OCI-LY7 (cell line): Measurements from ENCODE around the gene NTM. TPM values are rescaled to one million over a fixed set of nuclear protein-coding genes. Genes with fewer than 3 reads are reported as not detected.

Source experiments
- BruUV-seq: library from RNA; stranded (reverse); fragments of 400-500 nt; replicated peaks from 2 replicates; lab custom pipeline; 2021; lab: Mats Ljungman, UMichigan
- CTCF ChIA-PET: fragments of 300-600 bp; sonication (Branson Sonifier 250); formaldehyde crosslinking; loops from one replicate; lab custom pipeline; 2022; ENCODE audit warnings: antibody characterized with exemption; ENCODE audit not compliant: unreplicated experiment; lab: Charles Lee
- POLR2A ChIA-PET: fragments of 300-600 bp; sonication (Branson Sonifier 250); formaldehyde crosslinking; loops from one replicate; lab custom pipeline; 2022; ENCODE audit warnings: antibody characterized with exemption; lab: Charles Lee
- DNase-seq: peaks from one replicate; pipeline ENCODE4 v3.0.0-alpha.2; 2015; ENCODE audit warnings: low spot score
- H2AFZ ChIP-seq: fragments of 200-600 bp; sonication (generic), shearing (Covaris generic); 2 replicates; pipeline ENCODE4 v1.6.1; 2014; ENCODE audit warnings: mild to moderate bottlenecking, antibody characterized with exemption, low read length, moderate library complexity
- H3K27ac ChIP-seq: fragments of 200-600 bp; sonication (generic); 2 replicates; pipeline ENCODE4 v1.5.1; 2014; ENCODE audit warnings: mixed run types, low read depth, mild to moderate bottlenecking, moderate library complexity, low read length, inconsistent platforms; ENCODE audit not compliant: poor library complexity, severe bottlenecking
- H3K36me3 ChIP-seq: fragments of 200-600 bp; sonication (generic); 2 replicates; pipeline ENCODE4 v1.6.1; 2014; ENCODE audit warnings: mild to moderate bottlenecking, antibody characterized with exemption, low read length, moderate library complexity, mixed read lengths; ENCODE audit not compliant: insufficient read depth
- H3K4me1 ChIP-seq: fragments of 200-600 bp; sonication (generic); 2 replicates; pipeline ENCODE4 v1.5.1; 2014; ENCODE audit warnings: mild to moderate bottlenecking, low read length; ENCODE audit not compliant: insufficient read depth, poor library complexity, severe bottlenecking
- H3K4me2 ChIP-seq: fragments of 200-600 bp; sonication (generic); 2 replicates; pipeline ENCODE4 v1.6.1; 2014; ENCODE audit warnings: mild to moderate bottlenecking, low read length
- H3K4me3 ChIP-seq: fragments of 200-600 bp; sonication (generic); 2 replicates; pipeline ENCODE4 v1.5.1; 2014; ENCODE audit warnings: mild to moderate bottlenecking, low read depth, low read length; ENCODE audit not compliant: poor library complexity, severe bottlenecking
- H3K79me2 ChIP-seq: fragments of 200-600 bp; sonication (generic); 2 replicates; pipeline ENCODE4 v1.6.1; 2016; ENCODE audit warnings: low read depth, mild to moderate bottlenecking, low read length, moderate library complexity, mixed read lengths; ENCODE audit not compliant: insufficient read depth
- H3K9me2 ChIP-seq: fragments of 200-600 bp; sonication (generic); 2 replicates; pipeline ENCODE4 v1.6.1; 2016; ENCODE audit warnings: mild to moderate bottlenecking, low read length, mixed read lengths; ENCODE audit not compliant: insufficient read depth
- H3K9me3 ChIP-seq: fragments of 200-600 bp; sonication (generic); 2 replicates; pipeline ENCODE4 v1.6.1; 2014; ENCODE audit warnings: mild to moderate bottlenecking, mixed run types, low read length, mixed read lengths
- H4K20me1 ChIP-seq: fragments of 200-600 bp; sonication (generic); 2 replicates; pipeline ENCODE4 v1.6.1; 2014; ENCODE audit warnings: mild to moderate bottlenecking, antibody characterized with exemption, low read length, moderate library complexity, mixed read lengths; ENCODE audit not compliant: insufficient read depth
- CTCF ChIP-seq: fragments of 200-600 bp; sonication (generic); conservative IDR thresholded peaks from 2 replicates; pipeline ENCODE4 v1.5.1; 2014; ENCODE audit warnings: mild to moderate bottlenecking, antibody characterized with exemption, low read length, moderate library complexity, mixed read lengths
- EZH2phosphoT487 ChIP-seq: fragments of 200-600 bp; sonication (generic); IDR thresholded peaks from 2 replicates; pipeline ENCODE4 v1.6.1; 2018; ENCODE audit warnings: low read depth, borderline replicate concordance, mild to moderate bottlenecking, mixed run types, antibody characterized with exemption, low read length, moderate library complexity, mixed read lengths
- intact Hi-C: fragments of 100-400 bp; cut with micrococcal nuclease; formaldehyde crosslinking; loops from one replicate; pipeline ENCODE4 v1.10.0; 2022; ENCODE audit not compliant: unreplicated experiment
- total RNA-seq, 2 experiments: library from RNA; depleted of rRNA in 1 of 2; stranded (reverse); fragments of >200 nt in 1 of 2; shearing (Covaris generic) in 1 of 2; gene quantifications; 2 replicates each; pipeline ENCODE4 v1.2.3, GENCODE V29; 2014 to 2022

The NTM gene
- total RNA-seq, 2 experiments from 2014 or later = not detected

GRCh38 chr11:131588057-131588456 is 217.6 kb downstream of the NTM start:
- ChIA-PET CTCF (interaction anchor here (0.5 kb wide), 1 partner anchor 932 kb away, joined by 3 read pairs; no protein-coding TSS in a partner anchor), POLR2A (no interaction called here)
- no peaks in the 10 kb centered on the region for H3K9me3 ChIP-seq
- no peaks in the 10 kb centered on the region for H3K79me2 ChIP-seq
- DNase-seq = no peak
- no TSS peak for BruUV-seq
- H3K4me2 ChIP-seq = no peak overlapping the region
- intact Hi-C loops = no loop called here
- no peak overlapping the region for H3K4me3 ChIP-seq
- no peaks in the 10 kb centered on the region for H4K20me1 ChIP-seq
- no peaks in the 10 kb centered on the region for H3K9me2 ChIP-seq
- TF ChIP-seq EZH2phosphoT487 (no peak), CTCF (no peak)
- H3K36me3 ChIP-seq = no peaks in the 10 kb centered on the region
- no peak overlapping the region for H2AFZ ChIP-seq
- no peaks in the 10 kb centered on the region for H3K4me1 ChIP-seq
- no peak overlapping the region for H3K27ac ChIP-seq

- H3K27ac ChIP-seq = no peak overlapping the region
- H3K79me2 ChIP-seq = no peaks in the 10 kb centered on the region
- TF ChIP-seq CTCF = no peak
- TF ChIP-seq EZH2phosphoT487 = no peak
- no peak overlapping the region for H2AFZ ChIP-seq
- no peaks in the 10 kb centered on the region for H3K9me3 ChIP-seq
- H3K4me2 ChIP-seq = no peak overlapping the region
- intact Hi-C loops = no loop called here
- CTCF ChIA-PET = no interaction called here
- BruUV-seq = no TSS peak
- POLR2A ChIA-PET = interaction anchor here (0.7 kb wide), 1 partner anchor 93 kb away, joined by 3 read pairs; no protein-coding TSS in a partner anchor
- H3K9me2 ChIP-seq = no peaks in the 10 kb centered on the region
- H3K4me3 ChIP-seq = no peak overlapping the region
- no peaks in the 10 kb centered on the region for H4K20me1 ChIP-seq
- no peaks in the 10 kb centered on the region for H3K4me1 ChIP-seq
- H3K36me3 ChIP-seq = no peaks in the 10 kb centered on the region
- DNase-seq = no peak
These were observed 220.6 kb downstream of the NTM start for GRCh38 chr11:131591051-131591461.

- intact Hi-C loops = no loop called here
- no TSS peak for BruUV-seq
- no peak for TF ChIP-seq CTCF
- no peak for TF ChIP-seq EZH2phosphoT487
These were observed 221.7 kb downstream of the NTM start for GRCh38 chr11:131592152-131592551.

More at GRCh38 chr11:131592152-131592551, 221.7 kb downstream of the NTM start:
- Histone ChIP-seq H4K20me1 (no peaks in the 10 kb centered on the region), H3K4me2 (no peak overlapping the region), H3K9me3 (no peaks in the 10 kb centered on the region), H3K36me3 (no peaks in the 10 kb centered on the region), H3K79me2 (no peaks in the 10 kb centered on the region), H3K27ac (no peak overlapping the region), H3K4me3 (no peak overlapping the region), H3K4me1 (no peaks in the 10 kb centered on the region), H3K9me2 (no peaks in the 10 kb centered on the region), H2AFZ (no peak overlapping the region)
- no peak for DNase-seq
- ChIA-PET POLR2A (interaction anchor here (0.6 to 1.0 kb wide), 2 partner anchors 13 to 738 kb away, joined by 3 read pairs; no protein-coding TSS in a partner anchor), CTCF (interaction anchor here (0.6 kb wide), 1 partner anchor 260 kb away, joined by 3 read pairs; no protein-coding TSS in a partner anchor)
